ENCODE results near the gene SH3PXD2B.
"Not testable (repeated sequence)": the region's sequence is repeated elsewhere in the genome, so short reads cannot be mapped to it uniquely, and the experiment has no call there.

The SH3PXD2B gene

DNA sequence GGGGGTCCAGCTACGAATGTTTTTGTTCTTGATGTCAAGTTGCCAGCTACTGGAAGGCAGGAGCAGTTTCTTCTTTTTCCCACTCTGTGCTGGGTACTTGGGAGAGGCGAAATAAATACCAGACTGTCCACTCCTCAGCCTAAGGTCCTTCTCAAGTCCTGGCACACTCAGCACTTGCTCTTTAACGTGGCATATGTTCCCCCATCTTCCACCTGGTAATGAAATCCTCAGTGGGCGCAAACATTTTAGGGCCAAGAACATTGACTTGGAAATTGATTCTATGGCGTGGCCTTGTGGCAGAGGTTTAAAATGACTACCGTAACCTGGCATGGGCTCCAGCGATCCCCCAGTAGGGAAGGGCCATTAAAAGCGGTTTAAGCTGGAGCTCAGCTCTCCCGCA lies 119.7 kb downstream of the SH3PXD2B start:
- DNase-seq = no peak

DNA sequence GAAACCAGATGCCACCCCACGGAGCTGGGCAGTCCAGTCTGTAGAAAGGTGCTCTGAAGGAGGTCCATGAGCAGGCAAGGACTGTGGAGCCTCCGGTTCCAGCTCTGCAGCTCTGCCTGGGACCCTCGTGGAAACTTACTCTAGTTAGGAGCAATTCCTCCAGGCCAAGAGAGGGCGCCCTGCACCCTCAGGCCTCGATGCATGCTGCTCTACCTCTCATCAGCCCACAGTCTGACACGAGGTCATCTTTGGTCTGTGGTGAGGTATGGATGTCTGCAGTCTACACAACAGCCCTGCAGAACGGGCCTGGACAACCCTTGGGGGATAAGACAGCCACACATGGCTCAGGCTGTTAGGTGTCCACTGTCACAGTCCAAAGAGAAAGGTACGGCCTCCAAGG lies 120.1 kb downstream of the SH3PXD2B start:
- DNase-seq = no peak

GRCh38 chr5:172326901-172327300 lies 127.4 kb downstream of the SH3PXD2B start:
- DNase-seq = not testable (repeated sequence)

DNA sequence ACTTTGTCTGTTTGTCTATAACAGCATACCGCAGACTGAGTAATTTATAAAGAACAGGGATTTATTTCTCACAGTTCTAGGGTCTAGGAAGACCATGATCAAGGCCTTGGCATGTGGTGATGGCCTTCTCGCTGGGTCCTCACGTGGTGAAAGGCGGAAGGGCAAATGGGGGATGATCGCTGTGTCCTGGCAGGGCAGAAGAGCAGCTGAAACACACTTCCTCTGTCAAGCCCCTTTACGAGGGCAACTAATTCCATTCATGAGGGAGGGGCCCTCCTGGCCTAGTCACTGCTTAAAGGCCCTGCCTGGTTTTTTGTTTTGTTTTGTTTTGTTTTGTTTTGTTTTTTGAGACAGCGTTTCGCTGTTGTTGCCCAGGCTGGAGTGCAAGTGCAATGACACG lies 128.9 kb downstream of the SH3PXD2B start:
- DNase-seq = no peak

DNA sequence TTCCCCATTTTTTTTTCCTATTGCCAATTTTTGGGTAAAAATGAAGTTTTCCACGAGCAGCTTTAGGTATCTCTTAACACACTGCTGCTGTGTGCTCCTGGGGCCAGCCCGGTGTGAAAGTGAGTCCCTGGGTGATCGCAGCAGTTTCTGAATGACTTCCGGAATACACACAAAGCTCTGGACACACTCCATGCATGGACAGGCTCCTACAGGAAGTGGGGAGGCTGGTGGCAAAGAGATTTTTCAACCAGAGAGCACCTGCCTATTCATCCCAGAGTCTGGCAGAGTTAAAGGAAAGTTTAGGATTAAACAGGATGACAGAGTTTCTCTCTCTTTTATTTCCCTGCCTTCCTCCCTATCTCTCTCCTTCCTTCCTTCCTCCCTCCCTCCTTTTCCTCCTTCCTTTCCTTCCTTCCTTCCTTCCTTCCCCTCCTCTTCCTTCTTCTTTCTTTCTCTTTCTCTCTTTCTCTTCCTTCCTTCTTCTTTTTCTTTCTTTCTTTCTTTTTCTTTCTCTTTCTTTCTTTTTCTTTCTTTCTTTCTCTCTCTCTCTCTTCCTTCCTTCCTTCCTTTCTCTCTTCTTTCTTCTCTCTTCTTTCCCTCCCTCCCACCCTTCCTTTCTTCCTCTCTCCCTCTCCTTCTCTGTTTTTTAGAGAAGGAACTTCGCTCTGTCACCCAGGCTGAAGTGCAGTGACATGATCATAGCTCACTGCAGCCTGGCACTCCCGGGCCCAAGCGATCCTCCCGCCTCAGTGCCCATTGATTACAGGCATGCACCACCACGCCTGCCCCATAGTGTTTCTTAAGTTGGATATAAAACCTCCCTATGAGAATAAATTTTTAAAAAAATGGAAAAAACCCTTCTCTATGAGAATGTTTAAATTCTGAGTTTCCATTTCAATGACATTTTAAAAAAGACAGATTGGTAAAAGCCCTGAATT lies 132.0 kb downstream of the SH3PXD2B start:
- no peak for DNase-seq

DNA sequence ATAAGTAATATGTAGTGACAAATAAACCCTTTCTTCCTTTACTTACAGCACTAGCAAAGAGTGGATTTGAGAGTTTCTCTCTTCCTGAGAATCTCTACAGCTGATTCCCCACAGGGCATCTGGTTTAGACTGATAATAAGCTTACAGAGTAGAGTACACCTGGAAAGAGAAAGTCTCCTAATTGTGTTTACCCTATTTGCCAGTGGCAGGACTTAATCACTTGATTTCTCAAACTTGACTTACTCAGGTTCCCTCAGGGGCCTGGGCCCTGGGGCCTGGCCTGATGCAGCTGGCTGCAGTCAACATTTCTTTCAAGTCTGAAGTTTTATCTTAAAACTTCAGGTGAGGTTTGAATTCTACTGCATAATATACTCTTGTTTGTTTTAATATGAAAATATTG lies 132.7 kb downstream of the SH3PXD2B start:
- DNase-seq = no peak

DNA sequence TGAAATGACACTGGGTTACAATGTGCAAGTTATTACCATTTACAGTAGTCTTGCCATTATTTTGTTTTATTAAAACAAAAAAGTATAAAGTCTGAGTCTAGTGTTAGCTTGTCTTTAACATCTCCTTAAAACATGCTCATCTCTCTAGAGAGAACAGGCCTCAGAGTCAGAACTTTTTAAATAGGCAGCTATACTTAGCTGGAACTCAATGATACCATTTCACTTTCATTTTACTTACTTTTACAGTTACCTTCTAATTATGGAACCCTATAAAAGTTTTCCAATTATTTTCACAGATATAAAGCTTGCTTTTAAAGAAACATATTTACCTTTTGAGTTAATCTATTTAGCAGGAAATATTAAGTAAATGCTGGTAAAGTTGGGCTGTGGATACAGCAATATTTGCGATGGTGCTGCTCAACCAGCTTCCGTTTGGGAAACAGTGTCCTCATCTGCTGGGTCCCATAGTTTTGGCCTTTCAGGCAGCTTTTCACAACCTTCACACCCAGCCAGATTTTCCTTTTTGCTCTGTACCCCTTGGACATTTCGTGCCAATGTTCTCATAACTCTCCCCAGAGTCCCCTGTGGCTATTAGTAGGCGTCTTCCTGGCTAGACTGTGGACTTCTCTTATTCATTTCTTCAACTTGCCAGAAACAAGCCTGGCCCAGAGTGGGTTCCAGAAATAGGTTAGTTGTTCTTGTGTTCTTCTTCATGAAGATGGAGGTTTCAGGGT lies 134.4 kb downstream of the SH3PXD2B start:
- no peak for DNase-seq

DNA sequence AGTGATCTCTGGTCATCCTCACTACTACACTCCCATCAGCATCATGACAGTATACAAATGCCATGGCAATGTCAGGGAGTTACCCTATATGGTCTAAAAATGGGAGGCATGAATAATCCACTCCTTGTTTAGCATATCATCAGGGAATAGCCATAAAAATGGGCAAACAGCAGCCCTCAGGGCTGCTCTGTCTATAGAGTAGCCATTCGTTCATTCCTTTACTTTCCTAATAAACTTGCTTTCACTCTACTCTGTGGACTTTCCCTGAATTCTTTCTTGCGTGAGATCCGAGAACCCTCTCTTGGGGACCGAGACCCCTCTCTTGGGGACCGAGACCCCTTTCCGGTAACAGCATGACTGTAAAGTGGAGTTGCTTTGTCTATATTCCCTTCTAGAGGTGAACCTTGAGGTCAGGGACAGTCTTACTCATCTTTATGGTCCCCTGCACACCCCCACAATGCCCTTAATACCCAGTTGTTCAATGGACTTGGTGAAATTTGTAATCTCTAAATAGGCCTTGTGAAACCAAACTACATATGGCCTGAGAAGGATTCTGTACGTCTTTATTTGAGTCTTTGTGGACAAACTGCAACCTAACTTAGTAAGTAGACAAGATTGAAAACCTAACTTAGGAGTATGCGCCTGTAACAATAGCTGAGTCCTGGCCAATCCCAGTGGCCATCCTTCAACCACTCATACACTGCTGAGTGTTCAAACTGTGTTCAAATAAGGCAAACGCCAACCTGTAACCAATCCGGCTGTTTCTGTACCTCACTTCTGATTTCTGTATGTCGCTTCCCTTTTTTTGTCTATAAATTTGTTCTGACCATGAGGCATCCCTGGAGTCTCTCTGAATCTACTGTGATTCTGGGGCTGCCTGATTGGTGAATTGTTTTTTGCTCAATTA lies 138.5 kb downstream of the SH3PXD2B start:
- no peak for DNase-seq

- no peak for DNase-seq
Observed at GRCh38 chr5:172313915-172314314, 140.4 kb downstream of the SH3PXD2B start.

DNA sequence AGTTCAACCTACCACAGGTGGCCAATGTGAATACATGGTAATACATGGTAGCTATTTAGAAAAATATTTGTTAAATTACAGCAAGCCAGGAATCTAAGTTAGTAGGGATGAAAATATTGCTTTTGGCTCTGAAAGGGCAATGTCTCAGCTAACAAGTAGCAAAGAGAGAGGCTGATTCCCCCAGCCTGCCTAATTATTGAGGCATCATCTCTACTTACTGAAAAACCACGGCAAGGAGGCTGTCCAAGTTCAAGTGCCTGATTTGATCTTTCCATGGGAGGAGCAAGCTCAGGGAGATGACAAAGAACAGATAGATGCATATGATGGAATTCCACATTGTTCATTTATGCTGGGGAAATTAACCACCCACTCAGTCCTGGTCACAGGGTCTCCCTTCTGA lies 142.0 kb downstream of the SH3PXD2B start:
- DNase-seq = no peak

DNA sequence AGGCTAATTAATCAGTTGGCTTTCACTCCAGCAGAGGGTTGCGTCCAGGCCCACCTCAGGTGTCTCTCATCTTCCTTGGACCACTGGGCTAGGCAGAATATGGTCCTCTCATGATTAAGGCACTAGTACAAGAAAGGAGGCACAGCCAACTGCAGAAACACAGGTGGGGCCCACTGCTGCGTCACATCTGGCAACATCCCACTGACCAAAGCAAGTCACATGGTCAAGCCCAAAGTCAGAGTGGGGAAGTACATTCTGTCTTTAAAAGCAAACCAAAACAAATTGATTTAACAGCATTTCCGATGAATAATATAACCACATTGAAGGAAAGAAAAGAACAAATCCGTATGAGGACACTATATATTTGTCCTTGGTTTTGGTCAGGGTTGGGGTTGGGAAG lies 142.7 kb downstream of the SH3PXD2B start:
- no peak for DNase-seq

GRCh38 chr5:172311026-172311425 lies 143.3 kb downstream of the SH3PXD2B start:
- DNase-seq = no peak

DNA sequence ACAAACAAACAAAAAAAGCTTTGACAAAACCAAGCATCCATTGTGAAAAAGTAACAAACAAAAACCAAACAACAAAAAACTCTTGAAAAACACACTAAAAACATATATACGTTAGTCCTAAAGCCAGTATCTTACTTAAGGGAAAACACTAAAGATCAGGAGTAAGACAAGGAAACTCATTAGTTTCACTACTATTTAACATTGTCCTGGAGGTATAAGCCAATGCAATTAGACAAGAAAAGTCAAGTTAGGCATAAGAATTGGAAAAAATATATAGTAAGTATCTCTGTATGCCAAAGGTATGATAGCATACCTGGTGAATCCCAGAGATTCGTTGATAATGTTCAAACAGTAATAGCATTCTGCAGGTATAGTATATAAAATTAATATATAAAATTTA lies 148.9 kb downstream of the SH3PXD2B start:
- no peak for DNase-seq

- DNase-seq = no peak
Observed at GRCh38 chr5:172303572-172304335, 150.6 kb downstream of the SH3PXD2B start.

- DNase-seq = no peak
Observed at GRCh38 chr5:172303162-172303561, 151.2 kb downstream of the SH3PXD2B start.

GRCh38 chr5:172302047-172302710 lies 152.1 kb downstream of the SH3PXD2B start:
- no peak for DNase-seq

GRCh38 chr5:172299916-172300439 lies 154.3 kb downstream of the SH3PXD2B start:
- DNase-seq = no peak

GRCh38 chr5:172294831-172295230 lies 159.5 kb downstream of the SH3PXD2B start:
- DNase-seq = no peak

GRCh38 chr5:172293745-172294342 lies 160.5 kb downstream of the SH3PXD2B start:
- DNase-seq = no peak

- peak; percentile 89 for DNase-seq
Observed at GRCh38 chr5:172293054-172293744, 161.1 kb downstream of the SH3PXD2B start.
